Measurements from ENCODE around the gene RELT.

The RELT gene

DNA sequence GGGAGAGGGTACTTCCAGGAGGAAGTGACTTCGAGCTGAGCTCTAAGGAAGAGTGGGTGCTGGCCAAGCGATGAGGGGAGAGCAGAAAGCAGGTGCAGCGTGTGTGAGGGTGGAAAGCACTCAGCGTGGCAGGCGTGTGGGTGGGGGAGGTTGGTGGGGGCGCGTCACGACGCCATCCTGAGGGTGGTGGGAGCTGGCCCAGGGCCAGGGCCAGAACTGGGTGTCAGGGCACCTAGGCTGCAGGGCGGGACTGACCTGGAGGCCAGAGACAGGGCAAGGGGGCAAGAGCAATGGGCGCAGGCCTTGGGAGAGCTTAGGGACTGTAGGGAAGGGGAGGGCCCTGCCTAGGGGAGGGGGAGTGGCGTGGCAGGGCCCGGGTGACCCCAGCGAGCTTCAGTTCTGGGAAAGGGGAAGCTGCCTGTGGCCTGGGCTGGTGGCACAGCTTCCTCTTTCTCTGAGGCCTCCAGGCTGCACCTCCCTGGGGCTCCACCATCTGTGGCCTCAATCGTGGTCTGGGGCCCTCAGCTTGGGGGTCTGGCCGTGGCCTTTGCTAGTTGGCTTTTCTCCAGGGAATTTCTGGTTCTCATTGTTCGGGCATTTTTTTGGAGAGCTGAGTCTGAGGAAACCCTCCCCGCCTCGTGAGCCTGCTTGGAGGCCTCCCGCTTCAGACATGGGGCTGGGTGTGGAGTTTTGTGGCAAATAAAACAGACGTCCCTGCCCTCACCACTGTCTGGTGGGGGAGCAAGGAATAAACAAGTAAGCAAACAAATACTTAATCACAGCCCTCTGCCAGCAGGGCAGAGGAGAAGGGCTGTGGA, 8.9 kb downstream of the RELT start:
- peak overlapping the region; percentile 56 to 77 for H3K4me3 Mint-ChIP-seq
- DNase-seq (no peak), ATAC-seq (replicated peaks) (peak; percentile 54)
- peak overlapping the region; percentile 64 to 89 for H3K27ac Mint-ChIP-seq
- H3K27me3 Mint-ChIP-seq, result no peaks in the 10 kb centered on the region
- H3K4me1 Mint-ChIP-seq (ENCODE audit: low read depth in 2 of 2), result peaks cover 55 to 67% of the 10 kb centered on the region in 2 donors
- peaks cover 94% of the 10 kb centered on the region for H3K36me3 Mint-ChIP-seq (ENCODE audit: insufficient read depth)
- no peaks in the 10 kb centered on the region for H3K9me3 Mint-ChIP-seq

DNA sequence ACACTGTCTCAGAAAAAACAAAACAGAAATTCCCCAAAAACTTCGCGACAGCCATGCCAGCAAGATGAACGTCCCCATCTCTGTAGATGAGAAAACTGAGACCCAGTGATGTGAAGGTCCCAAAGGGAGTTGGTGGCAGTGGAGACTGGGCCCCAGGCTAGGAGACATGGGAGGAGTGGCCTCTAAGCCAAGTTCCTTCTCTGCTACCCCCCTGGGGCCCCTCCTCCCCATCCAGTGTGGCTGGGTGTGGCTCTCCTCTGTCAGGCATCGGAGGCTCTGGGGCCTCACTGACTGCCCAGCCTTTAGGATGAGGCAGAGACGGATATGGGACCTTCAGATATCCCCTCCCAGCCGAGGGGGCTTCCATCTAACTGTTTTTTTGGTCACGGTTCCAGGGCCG, 9.8 kb downstream of the RELT start:
- Mint-ChIP-seq H3K27me3 (no peaks in the 10 kb centered on the region), H3K36me3 (ENCODE audit: insufficient read depth) (peaks cover 94% of the 10 kb centered on the region), H3K27ac (peak overlapping the region; percentile 64 to 89), H3K9me3 (no peaks in the 10 kb centered on the region), H3K4me3 (peak overlapping the region in 1 of 2 donors; percentile 77), H3K4me1 (ENCODE audit: low read depth in 2 of 2) (peaks cover 53 to 63% of the 10 kb centered on the region in 2 donors)
- ATAC-seq (replicated peaks), result no peak
- no peak for DNase-seq

DNA sequence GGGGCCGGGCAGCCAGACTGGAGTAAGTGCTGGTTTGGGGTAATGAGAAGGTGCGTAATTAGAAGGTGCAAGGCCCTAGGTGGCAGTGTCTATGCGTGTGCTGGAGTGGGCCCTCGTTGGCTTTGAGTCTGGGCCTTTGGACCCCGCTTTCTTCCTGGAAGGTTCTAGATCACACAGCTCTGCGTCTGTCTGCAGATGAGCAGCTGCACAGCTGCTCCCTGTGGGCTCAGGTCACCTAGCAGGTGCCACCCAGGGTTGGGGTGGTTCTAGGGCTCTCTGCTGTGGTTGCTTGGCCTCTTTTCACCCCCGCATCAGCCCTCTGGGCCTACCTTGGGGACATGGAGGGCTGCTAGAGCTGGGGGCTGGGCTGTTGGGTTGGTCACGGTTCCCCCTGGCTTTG, 10.3 kb downstream of the RELT start:
- Mint-ChIP-seq H3K27me3 (no peaks in the 10 kb centered on the region), H3K9me3 (no peaks in the 10 kb centered on the region), H3K4me1 (ENCODE audit: low read depth in 2 of 2) (peaks cover 50 to 60% of the 10 kb centered on the region in 2 donors), H3K4me3 (peak overlapping the region in 1 of 2 donors; percentile 77), H3K36me3 (ENCODE audit: insufficient read depth) (peaks cover 94% of the 10 kb centered on the region), H3K27ac (peak overlapping the region; percentile 64 to 89)
- no peak for DNase-seq
- ATAC-seq (replicated peaks), result no peak

DNA sequence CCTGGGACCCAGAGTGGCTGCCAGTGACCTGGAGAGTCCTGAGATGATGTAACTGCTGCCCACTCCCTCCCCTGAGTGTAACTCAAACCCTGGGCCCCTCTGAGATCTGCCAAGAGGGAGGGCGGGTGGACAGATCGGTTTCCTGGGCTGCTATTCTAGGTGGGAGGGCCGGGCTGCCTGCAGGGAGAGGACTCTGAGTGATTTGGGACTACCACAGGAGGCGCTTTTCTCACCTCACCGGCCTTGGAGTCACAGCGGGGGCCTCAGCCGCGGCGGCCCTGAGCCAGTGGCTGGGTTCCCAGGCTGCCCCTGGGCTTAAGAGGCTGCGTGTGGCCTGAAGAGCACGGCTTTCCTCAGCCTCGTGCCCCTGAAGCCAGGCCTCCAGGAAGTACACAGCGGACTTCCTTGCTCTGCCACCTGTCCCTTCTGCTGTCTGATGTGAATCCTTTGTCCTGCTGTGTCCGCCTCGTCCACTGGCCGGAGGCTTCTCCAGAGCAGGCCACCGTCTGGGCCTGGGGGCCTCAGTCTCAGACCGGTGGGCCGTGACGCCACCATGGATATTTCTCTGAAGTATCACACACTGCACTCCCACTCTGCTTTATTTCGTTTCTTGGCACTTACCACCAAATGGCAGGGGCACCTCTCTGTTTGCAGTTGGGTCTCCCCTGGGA, 11.5 kb downstream of the RELT start:
- Mint-ChIP-seq H3K4me3 (peak overlapping the region in 1 of 2 donors; percentile 55), H3K4me1 (ENCODE audit: low read depth in 2 of 2) (peaks cover 40 to 50% of the 10 kb centered on the region in 2 donors), H3K27ac (peak overlapping the region; percentile 64 to 89), H3K36me3 (ENCODE audit: insufficient read depth) (peaks cover 94% of the 10 kb centered on the region), H3K27me3 (no peaks in the 10 kb centered on the region), H3K9me3 (no peaks in the 10 kb centered on the region)
- DNase-seq (no peak), ATAC-seq (replicated peaks) (no peak)

DNA sequence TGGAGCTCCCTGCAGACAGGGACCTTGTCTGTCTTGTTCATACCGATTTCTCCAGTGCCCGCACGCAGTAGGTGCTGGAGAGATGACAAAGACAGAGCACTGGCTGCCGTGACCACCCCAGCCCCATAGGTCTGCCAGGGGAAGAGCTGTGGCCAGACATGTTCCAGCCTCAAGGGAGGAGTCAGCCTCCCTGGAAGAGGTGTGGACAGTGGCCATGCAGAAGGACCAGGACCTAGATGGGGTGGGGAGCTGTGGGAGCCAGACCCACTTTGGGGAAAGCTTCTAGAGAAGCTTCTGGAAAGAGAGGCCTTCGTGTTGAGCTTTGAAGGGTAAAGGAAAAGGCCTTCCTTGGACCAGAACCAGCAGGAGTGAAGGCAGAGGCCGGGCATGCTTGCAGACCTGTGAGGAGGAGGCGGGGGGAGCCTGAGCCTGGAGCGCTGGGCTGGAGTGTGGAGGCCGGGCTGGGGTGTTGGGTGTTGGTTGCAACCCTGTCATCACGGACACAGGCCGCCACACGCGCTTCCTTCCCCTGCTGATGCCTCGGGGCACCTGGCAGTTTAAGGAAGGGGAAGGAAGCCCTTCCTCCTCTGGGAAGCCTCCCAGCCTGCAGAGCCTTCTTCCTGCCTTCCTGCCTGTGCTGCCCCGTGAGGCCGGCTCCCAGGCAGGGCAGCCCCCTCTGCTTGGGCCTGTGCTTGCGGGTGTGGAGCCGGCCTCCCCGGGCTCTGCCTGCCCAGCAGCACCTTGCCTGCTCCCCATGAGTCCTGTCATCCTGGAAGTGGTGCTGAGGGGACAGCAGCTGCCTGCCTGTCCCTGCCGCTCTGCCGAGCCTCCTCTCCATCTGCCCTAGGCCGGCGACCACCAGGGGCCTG, 12.3 kb downstream of the RELT start:
- Mint-ChIP-seq H3K27me3 (no peaks in the 10 kb centered on the region), H3K27ac (peak overlapping the region; percentile 54 to 89), H3K36me3 (ENCODE audit: insufficient read depth) (peaks cover 96% of the 10 kb centered on the region), H3K9me3 (no peaks in the 10 kb centered on the region), H3K4me3 (peak overlapping the region in 1 of 2 donors; percentile 55), H3K4me1 (ENCODE audit: low read depth in 2 of 2) (peaks cover 36 to 46% of the 10 kb centered on the region in 2 donors)
- DNase-seq (no peak), ATAC-seq (replicated peaks) (no peak)

DNA sequence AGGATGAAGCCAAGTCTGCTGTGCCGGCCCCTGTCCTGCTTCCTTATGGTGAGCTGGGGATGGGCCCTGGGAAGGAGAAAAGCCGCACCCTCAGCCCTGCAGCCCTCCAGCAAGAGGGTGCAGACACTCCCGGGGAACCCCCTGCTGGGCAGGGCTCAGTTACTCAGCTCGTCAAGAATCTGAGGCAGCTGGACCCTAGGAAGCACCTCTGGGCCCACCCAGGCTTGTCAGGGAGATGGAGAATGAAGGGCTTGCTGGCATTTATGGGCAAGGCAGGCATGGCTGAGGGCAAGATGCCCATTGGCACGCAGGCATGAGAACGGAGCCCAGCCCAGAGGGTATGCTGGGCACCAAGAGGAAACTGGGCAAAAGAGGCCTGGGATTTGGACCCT, 12.9 kb downstream of the RELT start:
- Mint-ChIP-seq H3K27ac (peak overlapping the region; percentile 54 to 89), H3K4me3 (peak overlapping the region in 1 of 2 donors; percentile 55), H3K27me3 (no peaks in the 10 kb centered on the region), H3K9me3 (no peaks in the 10 kb centered on the region), H3K4me1 (ENCODE audit: low read depth in 2 of 2) (peaks cover 30 to 39% of the 10 kb centered on the region in 2 donors), H3K36me3 (ENCODE audit: insufficient read depth) (peaks cover 96% of the 10 kb centered on the region)
- DNase-seq (no peak), ATAC-seq (replicated peaks) (no peak)

DNA sequence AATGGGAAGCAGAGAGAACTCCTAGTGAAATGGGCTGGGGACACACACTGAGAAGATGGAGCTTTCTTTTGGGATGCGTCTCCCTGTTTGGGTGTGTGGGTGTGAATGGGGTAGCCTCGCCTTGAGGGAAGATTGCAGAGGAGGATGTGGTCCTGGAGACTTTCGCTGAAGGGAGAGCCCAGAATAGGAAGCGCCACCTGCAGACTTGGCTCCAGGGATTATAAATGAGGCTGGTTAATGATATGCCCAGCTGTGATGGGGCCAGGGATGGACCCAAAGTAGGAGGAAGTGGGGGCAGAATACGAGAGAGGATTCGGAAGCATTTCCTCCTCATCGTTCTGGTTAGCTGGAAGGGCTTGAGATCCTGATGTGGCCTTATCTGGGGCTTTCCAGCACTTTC, 13.7 kb downstream of the RELT start:
- H3K27ac Mint-ChIP-seq, result peak overlapping the region; percentile 50 to 89
- no peaks in the 10 kb centered on the region for H3K27me3 Mint-ChIP-seq
- peaks cover 24 to 31% of the 10 kb centered on the region in 2 donors for H3K4me1 Mint-ChIP-seq (ENCODE audit: low read depth in 2 of 2)
- DNase-seq (no peak), ATAC-seq (replicated peaks) (no peak)
- peak overlapping the region in 1 of 2 donors; percentile 55 for H3K4me3 Mint-ChIP-seq
- H3K36me3 Mint-ChIP-seq (ENCODE audit: insufficient read depth), result peaks cover 96% of the 10 kb centered on the region
- H3K9me3 Mint-ChIP-seq, result no peaks in the 10 kb centered on the region

DNA sequence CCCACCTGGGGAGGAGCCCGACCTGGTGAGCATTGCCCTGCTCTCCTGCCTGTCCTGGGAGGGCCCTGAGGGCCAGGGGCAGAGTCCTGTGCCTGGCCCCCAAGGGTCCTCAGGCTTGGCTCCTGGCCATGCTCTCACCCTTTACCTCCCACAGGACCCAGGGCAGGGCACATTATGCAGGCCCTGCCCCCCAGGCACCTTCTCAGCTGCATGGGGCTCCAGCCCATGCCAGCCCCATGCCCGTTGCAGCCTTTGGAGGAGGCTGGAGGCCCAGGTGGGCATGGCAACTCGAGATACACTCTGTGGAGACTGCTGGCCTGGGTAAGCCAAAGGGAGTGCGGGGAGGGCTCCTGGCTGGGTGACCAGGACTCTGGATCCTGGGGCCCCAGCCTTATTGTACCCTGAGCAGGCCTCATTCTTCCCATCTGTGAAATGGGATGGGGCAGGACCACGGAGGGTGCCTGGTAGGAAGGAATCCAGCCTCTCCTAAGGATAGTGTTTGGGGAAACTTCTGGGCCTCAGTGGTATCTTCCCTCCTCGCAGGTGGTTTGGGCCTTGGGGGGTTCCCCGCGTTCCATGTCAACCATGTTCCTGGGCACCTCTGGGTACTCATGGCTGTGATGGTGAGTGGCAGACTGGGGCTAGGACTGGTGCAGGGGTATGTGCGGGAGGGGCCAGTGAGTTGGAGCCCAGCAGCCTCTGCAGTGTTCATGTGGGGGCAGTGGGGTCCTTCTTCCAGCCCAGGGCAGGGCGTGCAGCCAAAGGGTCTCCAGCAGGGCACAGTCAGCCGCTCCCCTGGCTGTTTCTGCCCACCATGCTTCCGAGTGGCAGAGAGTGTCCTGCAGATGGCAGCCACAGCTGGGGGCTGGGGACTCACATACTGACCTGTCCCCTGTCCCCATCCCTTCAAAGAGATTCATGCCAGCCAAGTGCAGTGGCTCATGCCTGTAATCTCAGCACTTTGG, 14.7 kb downstream of the RELT start:
- peaks cover 16 to 26% of the 10 kb centered on the region in 2 donors for H3K4me1 Mint-ChIP-seq (ENCODE audit: low read depth in 2 of 2)
- ATAC-seq (replicated peaks) (no peak), DNase-seq (no peak)
- H3K36me3 Mint-ChIP-seq (ENCODE audit: insufficient read depth), result peaks cover 98% of the 10 kb centered on the region
- H3K9me3 Mint-ChIP-seq, result no peaks in the 10 kb centered on the region
- peak overlapping the region in 1 of 2 donors; percentile 36 for H3K4me3 Mint-ChIP-seq
- H3K27me3 Mint-ChIP-seq, result no peaks in the 10 kb centered on the region
- H3K27ac Mint-ChIP-seq, result peak overlapping the region; percentile 38 to 89

DNA sequence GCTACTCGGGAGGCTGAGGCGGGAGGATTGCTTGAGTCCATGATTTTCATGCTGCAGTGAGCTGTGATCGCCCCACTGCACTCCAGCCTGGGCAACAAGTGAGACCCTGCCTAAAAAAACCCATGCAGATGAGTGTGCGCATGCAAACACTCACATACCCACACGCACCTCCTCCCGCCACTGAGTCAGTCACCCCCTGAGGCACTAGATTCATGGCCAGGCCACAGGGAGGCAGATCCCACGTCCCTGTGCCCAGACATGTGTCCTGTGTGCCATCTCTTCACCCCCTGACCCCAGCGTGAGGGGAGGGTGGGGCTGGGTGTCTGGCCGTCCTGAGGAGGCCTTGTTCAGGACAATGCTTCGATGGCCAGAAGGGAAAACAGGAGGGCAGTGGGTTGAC, 15.5 kb downstream of the RELT start:
- H3K9me3 Mint-ChIP-seq, result no peaks in the 10 kb centered on the region
- H3K4me3 Mint-ChIP-seq, result peak overlapping the region in 1 of 2 donors; percentile 36
- H3K27me3 Mint-ChIP-seq, result no peaks in the 10 kb centered on the region
- H3K36me3 Mint-ChIP-seq (ENCODE audit: insufficient read depth), result peaks cover 98% of the 10 kb centered on the region
- DNase-seq (no peak), ATAC-seq (replicated peaks) (no peak)
- H3K27ac Mint-ChIP-seq, result peak overlapping the region in 1 of 2 donors; percentile 89
- H3K4me1 Mint-ChIP-seq (ENCODE audit: low read depth in 2 of 2), result peaks cover 12 to 25% of the 10 kb centered on the region in 2 donors

DNA sequence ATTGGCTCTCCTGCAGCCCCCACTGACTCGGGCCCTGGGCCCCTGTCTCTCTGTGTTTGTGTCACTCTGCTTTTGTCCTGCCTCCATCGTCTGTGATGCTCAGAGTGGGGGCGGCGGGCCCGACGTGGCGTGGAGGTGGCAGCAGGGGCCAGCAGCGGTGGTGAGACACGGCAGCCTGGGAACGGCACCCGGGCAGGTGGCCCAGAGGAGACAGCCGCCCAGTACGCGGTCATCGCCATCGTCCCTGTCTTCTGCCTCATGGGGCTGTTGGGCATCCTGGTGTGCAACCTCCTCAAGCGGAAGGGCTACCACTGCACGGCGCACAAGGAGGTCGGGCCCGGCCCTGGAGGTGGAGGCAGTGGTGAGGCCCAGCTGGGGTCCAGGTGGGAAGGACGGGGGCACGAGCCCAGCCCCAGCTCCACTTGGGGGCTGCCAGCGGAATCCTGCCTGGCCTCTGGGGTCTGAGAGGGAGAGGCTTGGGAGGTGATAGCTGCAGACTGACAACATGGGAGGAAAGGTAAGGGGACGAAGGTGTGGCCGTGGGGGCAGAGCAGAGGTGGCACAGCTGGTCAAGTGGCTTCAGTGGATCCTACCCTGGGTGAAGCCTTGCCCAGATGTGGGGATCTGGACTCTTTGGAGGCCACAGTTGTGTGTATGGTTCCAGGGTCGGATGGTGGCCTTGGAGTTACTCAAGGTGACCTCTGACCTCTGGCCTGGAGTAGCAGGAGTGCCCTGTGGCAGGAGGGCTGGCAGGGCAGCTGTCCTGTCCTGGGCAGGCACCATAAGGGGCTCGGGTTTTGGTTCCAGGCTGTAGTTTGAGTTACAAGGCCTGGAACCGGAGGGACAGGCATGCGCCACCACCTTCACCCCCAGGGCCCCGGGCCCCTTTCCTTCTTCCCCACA, 16.2 kb downstream of the RELT start:
- peaks cover 98% of the 10 kb centered on the region for H3K36me3 Mint-ChIP-seq (ENCODE audit: insufficient read depth)
- H3K9me3 Mint-ChIP-seq, result no peaks in the 10 kb centered on the region
- DNase-seq (no peak), ATAC-seq (replicated peaks) (no peak)
- peaks cover 7 to 20% of the 10 kb centered on the region in 2 donors for H3K4me1 Mint-ChIP-seq (ENCODE audit: low read depth in 2 of 2)
- H3K4me3 Mint-ChIP-seq, result peak overlapping the region in 1 of 2 donors; percentile 29
- H3K27me3 Mint-ChIP-seq, result no peaks in the 10 kb centered on the region
- peak overlapping the region in 1 of 2 donors; percentile 92 for H3K27ac Mint-ChIP-seq

DNA sequence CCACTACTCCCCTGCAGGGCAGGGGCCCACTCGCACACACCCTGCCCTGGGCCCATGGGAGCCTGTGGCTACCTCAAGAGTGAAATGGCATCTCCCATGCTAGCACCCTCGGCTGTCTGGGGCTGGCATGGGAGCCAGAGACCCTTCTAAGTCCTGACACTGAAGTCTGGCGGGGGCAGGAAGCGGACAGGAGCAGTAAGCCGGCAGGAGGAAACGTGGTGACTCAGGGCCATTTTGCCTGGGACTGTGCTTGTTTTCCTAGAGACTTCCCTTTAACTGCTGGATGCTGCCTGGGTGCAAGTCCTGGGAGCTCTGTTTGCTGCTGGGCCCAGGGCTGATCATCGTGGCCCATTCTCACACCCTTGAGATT, 16.8 kb downstream of the RELT start:
- Mint-ChIP-seq H3K27ac (peak overlapping the region; percentile 58 to 92), H3K4me3 (peak overlapping the region in 1 of 2 donors; percentile 29), H3K4me1 (ENCODE audit: low read depth in 2 of 2) (peaks cover 5 to 21% of the 10 kb centered on the region in 2 donors), H3K36me3 (ENCODE audit: insufficient read depth) (peaks cover 99% of the 10 kb centered on the region), H3K27me3 (no peaks in the 10 kb centered on the region), H3K9me3 (no peaks in the 10 kb centered on the region)
- DNase-seq (no peak), ATAC-seq (replicated peaks) (no peak)

Data from effector memory CD8-positive, alpha-beta T cell (primary cell).